ENCODE measurements around the gene DGKI. TPM values are rescaled to one million over a fixed set of nuclear protein-coding genes. Genes with fewer than 3 reads are reported as not detected.

DGKI gene
- polyA plus RNA-seq, 2 of the 4 experiments (the other 2 are of a cell fraction) = 0.05 to 0.08 TPM

GRCh38 chr7:137547485-137547884 lies 299.3 kb downstream of the DGKI start (continued):
- TF ChIP-seq REST (IDR thresholded peaks at IDR 0.05) (no peak), NPAS2 (CRISPR knock-in tag; IDR thresholded peaks at IDR 0.05; ENCODE audit: borderline replicate concordance) (no peak), HOXA7 (CRISPR knock-in tag; IDR thresholded peaks at IDR 0.05) (no peak), HOXB13 (CRISPR knock-in tag; IDR thresholded peaks at IDR 0.05; ENCODE audit: low read depth) (no peak), MYC (IDR thresholded peaks at IDR 0.05; ENCODE audit: borderline replicate concordance, low read length) (no peak), ZNF302 (CRISPR knock-in tag; IDR thresholded peaks at IDR 0.05) (no peak)

GRCh38 chr7:137546671-137547070 lies 300.1 kb downstream of the DGKI start:
- CTCF ChIA-PET = no interaction called here
- WGBS (ENCODE audit: missing lambda C conversion rate) = 2% methylated on average over 4 of the region's 4 CpGs
- H3K27ac ChIP-seq = no peak overlapping the region
- ATAC-seq (no peak), FAIRE-seq (no peak), DNase-seq (ENCODE audit: low read depth in 1 of 2, low spot score in 1 of 2) (no peak)
- no peaks in the 10 kb centered on the region for H3K9me3 ChIP-seq
- H3K4me3 ChIP-seq = no peak overlapping the region
- POLR2A ChIA-PET = no interaction called here
- TF ChIP-seq PHF8 (IDR thresholded peaks at IDR 0.05; ENCODE audit: borderline replicate concordance, low read depth) (no peak), HOXB13 (CRISPR knock-in tag; IDR thresholded peaks at IDR 0.05; ENCODE audit: low read depth) (no peak), HMGXB4 (CRISPR knock-in tag; IDR thresholded peaks at IDR 0.05; ENCODE audit: borderline replicate concordance) (no peak), NPAS2 (CRISPR knock-in tag; IDR thresholded peaks at IDR 0.05; ENCODE audit: borderline replicate concordance) (no peak), SMC3 (IDR thresholded peaks at IDR 0.05) (no peak), CTCF (IDR thresholded peaks at IDR 0.05) (no peak), TP53 (CRISPR knock-in tag; IDR thresholded peaks at IDR 0.05) (no peak), NFE2L2 (conservative IDR thresholded peaks at IDR 0.05; ENCODE audit: low read length) (no peak), HDAC2 (IDR thresholded peaks at IDR 0.05) (no peak), RNF2 (IDR thresholded peaks at IDR 0.05; ENCODE audit: borderline replicate concordance, low read depth) (no peak), RFX5 (IDR thresholded peaks at IDR 0.05) (no peak), KDM1A (IDR thresholded peaks at IDR 0.05; ENCODE audit: low read depth) (no peak)
- H3K4me1 ChIP-seq = no peaks in the 10 kb centered on the region
- H3K4me2 ChIP-seq = no peak overlapping the region

GRCh38 chr7:137546009-137546408 lies 300.8 kb downstream of the DGKI start:
- ChIA-PET POLR2A (no interaction called here), CTCF (no interaction called here)
- FAIRE-seq (no peak), DNase-seq (ENCODE audit: low read depth in 1 of 2, low spot score in 1 of 2) (no peak), ATAC-seq (no peak)
- Histone ChIP-seq H3K27ac (no peak overlapping the region), H3K9me3 (no peaks in the 10 kb centered on the region), H3K4me1 (no peaks in the 10 kb centered on the region), H3K4me3 (no peak overlapping the region), H3K4me2 (no peak overlapping the region)
- TF ChIP-seq GATA3 (IDR thresholded peaks at IDR 0.05; ENCODE audit: borderline replicate concordance) = no peak
- no peak for TF ChIP-seq HDAC2 (IDR thresholded peaks at IDR 0.05)
- no peak for TF ChIP-seq JUN (IDR thresholded peaks at IDR 0.05)
- no peak for TF ChIP-seq PBX3 (IDR thresholded peaks at IDR 0.05)
- TF ChIP-seq RFX5 (IDR thresholded peaks at IDR 0.05) = no peak
- no peak for TF ChIP-seq SMC3 (IDR thresholded peaks at IDR 0.05)
- TF ChIP-seq MAX (IDR thresholded peaks at IDR 0.05) = no peak
- no peak for TF ChIP-seq KDM1A (IDR thresholded peaks at IDR 0.05; ENCODE audit: low read depth)
- no peak for TF ChIP-seq POLR2A (IDR thresholded peaks at IDR 0.05; ENCODE audit: low read length)
- no peak for TF ChIP-seq RARB (CRISPR knock-in tag; IDR thresholded peaks at IDR 0.05)
- no peak for TF ChIP-seq EP300 (IDR thresholded peaks at IDR 0.05)
- WGBS (ENCODE audit: missing lambda C conversion rate) = 57% methylated on average over 13 of the region's 13 CpGs
